Aorta (tissue), 5 donors: ENCODE results near the gene ENTPD2. TPM values are rescaled to one million over a fixed set of nuclear protein-coding genes. Genes with fewer than 3 reads are reported as not detected.
"Not testable (repeated sequence)": the region's sequence is repeated elsewhere in the genome, so short reads cannot be mapped to it uniquely, and the experiment has no call there.

Experiments used
- ATAC-seq: fragments of 200-7000 bp; cut with Tn5 transposase; one replicate; pipeline ENCODE4 v1.9.1; 2022; ENCODE audit warnings: moderate library complexity; ENCODE audit not compliant: low FRiP score
- DNase-seq, 2 donors: peaks; one replicate each; pipeline ENCODE4 v3.0.0-alpha.2; 2020
- H3K27ac ChIP-seq, 2 donors: one replicate each; pipeline ENCODE4 v1.5.1; 2013; ENCODE audit warnings: low read length in 2 of 2, mild to moderate bottlenecking in 2 of 2, moderate library complexity in 2 of 2, control low read depth in 1 of 2, inconsistent platforms in 1 of 2, low read depth in 1 of 2
- H3K27me3 ChIP-seq, 2 donors: one replicate each; pipeline ENCODE4 v1.6.1; 2013; ENCODE audit warnings: control low read depth in 1 of 2, low read length in 1 of 2, mild to moderate bottlenecking in 1 of 2, moderate library complexity in 1 of 2; ENCODE audit not compliant: insufficient read depth in 2 of 2, control insufficient read depth in 1 of 2
- H3K36me3 ChIP-seq, 2 donors: one replicate each; pipeline ENCODE4 v1.6.1; 2013; ENCODE audit warnings: control low read depth in 1 of 2, low read length in 1 of 2, mild to moderate bottlenecking in 1 of 2; ENCODE audit not compliant: insufficient read depth in 2 of 2, control insufficient read depth in 1 of 2
- H3K4me1 ChIP-seq, 2 donors: one replicate each; pipeline ENCODE4 v1.6.1; 2013; ENCODE audit warnings: low read length in 2 of 2, control low read depth in 1 of 2, mild to moderate bottlenecking in 1 of 2, moderate library complexity in 1 of 2; ENCODE audit not compliant: insufficient read depth in 2 of 2, control insufficient read depth in 1 of 2
- H3K4me3 ChIP-seq, 2 donors: one replicate each; pipeline ENCODE4 v1.5.1; 2013; ENCODE audit warnings: low read length in 2 of 2, control low read depth in 1 of 2, mild to moderate bottlenecking in 1 of 2
- H3K9me3 ChIP-seq: one replicate; pipeline ENCODE4 v1.6.1; 2013; ENCODE audit warnings: mild to moderate bottlenecking, low read length; ENCODE audit not compliant: control insufficient read depth
- WGBS, 2 donors: extraction: QIAGEN DNeasy Blood & Tissue Kit; methylation state at CpG; one replicate each; pipeline ENCODE4 v1.1.7; 2013; 5-methylcytosine and 5-hydroxymethylcytosine counted together
- intact Hi-C, 2 donors: fragments of 100-400 bp; cut with DNase I; formaldehyde crosslinking; loops; one replicate each; pipeline versions ENCODE4 v1.14.2 to v1.15.0; 2022
- polyA plus RNA-seq, 2 donors: library from polyadenylated mRNA; stranded (reverse); fragments of 200-250 nt; gene quantifications; one replicate each; pipeline ENCODE4 v1.2.3, GENCODE V29; 2013
- total RNA-seq, 2 donors: library from RNA; stranded (reverse); fragmentation: NEBNext Ultra II Directional; extraction: Animal tissue kit (Norgen Biotek cat#: 25700); gene quantifications; one replicate each; pipeline ENCODE4 v1.2.1, GENCODE V29; 2021
- donor health status: healthy with polysubstance abuse.
- donor health status: Bipolar disorder and iron deficiency.
- donor health status: DM: no; HTN: no; CAD: no.
- donor health status: DM: no; HTN: no; CAD: no.
- donor health status: DM: yes; HTN: yes; CAD: no.

Gene ENTPD2
- total and polyA plus RNA-seq, 4 donors: 0.16 to 1.7 TPM; not detected in 2

DNA sequence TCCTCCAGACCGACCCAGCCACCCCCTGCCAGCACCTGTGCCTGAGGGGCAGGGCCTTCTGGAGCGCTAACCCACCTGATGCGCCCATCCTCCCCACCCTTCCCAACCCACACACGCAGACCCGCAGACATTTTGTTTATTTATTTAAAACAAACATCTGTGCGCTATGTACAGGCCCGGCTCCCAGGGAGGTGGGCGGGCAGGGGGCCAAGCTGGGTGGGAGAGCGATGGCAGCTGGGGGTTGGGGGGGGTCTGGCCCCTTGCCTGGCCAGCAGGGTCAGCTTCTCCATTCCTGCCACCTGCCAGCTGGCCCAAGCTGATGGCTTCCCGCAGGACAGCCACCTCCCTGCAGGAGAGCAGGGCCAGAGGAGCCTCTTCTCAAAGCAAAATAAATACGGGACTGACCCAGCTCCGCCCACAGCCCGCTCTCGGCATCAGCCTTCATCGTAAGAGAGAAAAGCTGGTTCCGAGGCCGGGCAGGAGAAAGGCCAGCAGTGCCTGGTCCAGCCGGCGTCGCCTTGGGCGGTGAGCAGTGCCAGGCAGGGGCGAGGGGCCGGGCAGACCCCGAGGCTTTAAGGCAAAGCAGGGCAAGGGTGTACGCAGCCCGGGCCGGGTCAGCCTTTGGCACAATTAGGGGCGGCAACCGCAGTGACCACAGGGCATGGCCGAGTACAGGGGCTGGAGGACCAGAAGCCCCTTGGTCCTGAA lies 46.6 kb downstream of the ENTPD2 start:
- H3K36me3 ChIP-seq: no peaks in the 10 kb centered on the region
- no peaks in the 10 kb centered on the region for H3K4me1 ChIP-seq
- DNase-seq (no peak), ATAC-seq (no peak)
- no peaks in the 10 kb centered on the region for H3K9me3 ChIP-seq
- H3K27me3 ChIP-seq: no peaks in the 10 kb centered on the region
- intact Hi-C loops: no loop called here
- WGBS, 2 donors: 65 to 67% methylated on average over 29 to 30 of the region's 30 CpGs
- no peak overlapping the region for H3K4me3 ChIP-seq
- H3K27ac ChIP-seq: no peak overlapping the region

DNA sequence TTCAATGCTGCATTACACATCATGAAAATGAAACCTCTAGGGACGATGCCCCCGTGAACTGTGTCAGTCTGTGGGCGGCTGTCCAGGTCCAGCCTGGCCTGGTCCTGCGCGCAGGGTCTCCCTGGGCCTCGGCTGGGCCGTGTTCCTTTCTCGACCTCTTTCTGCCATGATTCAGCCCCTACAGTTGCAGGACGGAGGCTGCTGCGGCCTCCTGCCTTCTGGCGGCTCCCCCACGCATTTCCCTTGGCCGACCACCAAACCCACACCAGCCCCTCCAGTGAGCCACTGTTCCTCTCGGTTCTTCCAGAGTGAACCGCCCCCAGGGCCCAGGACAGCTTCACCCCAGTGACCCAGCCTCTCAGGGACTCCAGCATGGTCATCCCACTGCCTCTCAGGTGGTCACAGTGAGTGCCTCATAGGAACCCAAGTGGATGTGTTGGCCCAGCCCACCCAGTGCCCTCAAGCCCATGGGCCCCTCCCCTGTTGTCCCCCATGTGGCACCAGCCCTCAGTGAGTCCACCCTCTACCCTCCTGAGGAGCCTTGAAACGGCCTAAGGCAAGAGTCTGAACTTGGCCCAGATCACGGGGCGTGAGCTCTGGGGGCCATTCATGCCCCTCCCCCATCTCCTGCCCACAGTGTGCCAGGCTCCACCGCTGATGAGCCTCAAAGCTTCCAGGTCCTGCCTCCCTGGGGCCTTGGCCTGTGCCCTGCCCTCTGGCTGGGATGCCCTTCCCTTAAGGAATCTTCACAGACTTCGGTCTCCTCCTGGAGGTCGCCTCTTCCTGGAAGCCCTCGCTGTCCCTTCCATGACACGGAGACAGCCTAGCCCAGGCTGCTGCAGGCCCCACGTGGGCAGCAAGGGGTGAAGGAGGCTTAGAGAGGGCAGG lies 47.5 kb downstream of the ENTPD2 start:
- ATAC-seq (no peak), DNase-seq (no peak)
- Histone ChIP-seq H3K4me3 (no peak overlapping the region), H3K27ac (no peak overlapping the region), H3K4me1 (no peaks in the 10 kb centered on the region), H3K9me3 (no peaks in the 10 kb centered on the region), H3K27me3 (no peaks in the 10 kb centered on the region), H3K36me3 (no peaks in the 10 kb centered on the region)
- intact Hi-C loops: no loop called here
- 79 to 84% methylated on average over 24 of the region's 24 CpGs for WGBS, 2 donors

DNA sequence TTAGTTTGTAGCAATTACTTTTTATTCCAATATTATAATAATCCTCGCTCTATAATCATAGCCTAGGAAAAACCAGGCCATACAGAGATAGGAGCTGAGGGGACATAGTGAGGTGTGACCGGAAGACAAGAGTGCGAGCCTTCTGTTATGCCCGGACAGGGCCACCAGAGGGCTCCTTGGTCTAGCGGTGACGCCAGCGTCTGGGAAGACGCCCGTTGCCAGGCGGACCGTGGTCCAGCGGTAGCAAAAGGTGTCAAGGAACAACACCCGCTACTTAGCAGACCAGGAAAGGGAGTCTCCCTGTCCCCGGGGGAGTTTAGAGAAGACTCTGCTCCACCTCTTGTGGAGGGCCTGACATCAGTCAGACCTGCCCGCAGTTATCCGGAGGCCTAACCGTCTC lies 49.6 kb downstream of the ENTPD2 start:
- ATAC-seq, H3K36me3 ChIP-seq, intact Hi-C loops, H3K4me1 ChIP-seq, DNase-seq, H3K9me3 ChIP-seq, H3K4me3 ChIP-seq, H3K27ac ChIP-seq, H3K27me3 ChIP-seq: not testable (repeated sequence)
- WGBS, 2 donors: 40 to 42% methylated on average over 17 of the region's 17 CpGs

GRCh38 chr9:137002646-137003041 lies 51.2 kb downstream of the ENTPD2 start:
- no peak overlapping the region for H3K27ac ChIP-seq
- no peaks in the 10 kb centered on the region for H3K9me3 ChIP-seq
- ATAC-seq (no peak), DNase-seq (no peak)
- no peaks in the 10 kb centered on the region for H3K36me3 ChIP-seq
- intact Hi-C loops: no loop called here
- WGBS, 2 donors: 83 to 89% methylated on average over 10 of the region's 10 CpGs
- H3K27me3 ChIP-seq: no peaks in the 10 kb centered on the region
- H3K4me1 ChIP-seq: no peaks in the 10 kb centered on the region
- H3K4me3 ChIP-seq: no peak overlapping the region

DNA sequence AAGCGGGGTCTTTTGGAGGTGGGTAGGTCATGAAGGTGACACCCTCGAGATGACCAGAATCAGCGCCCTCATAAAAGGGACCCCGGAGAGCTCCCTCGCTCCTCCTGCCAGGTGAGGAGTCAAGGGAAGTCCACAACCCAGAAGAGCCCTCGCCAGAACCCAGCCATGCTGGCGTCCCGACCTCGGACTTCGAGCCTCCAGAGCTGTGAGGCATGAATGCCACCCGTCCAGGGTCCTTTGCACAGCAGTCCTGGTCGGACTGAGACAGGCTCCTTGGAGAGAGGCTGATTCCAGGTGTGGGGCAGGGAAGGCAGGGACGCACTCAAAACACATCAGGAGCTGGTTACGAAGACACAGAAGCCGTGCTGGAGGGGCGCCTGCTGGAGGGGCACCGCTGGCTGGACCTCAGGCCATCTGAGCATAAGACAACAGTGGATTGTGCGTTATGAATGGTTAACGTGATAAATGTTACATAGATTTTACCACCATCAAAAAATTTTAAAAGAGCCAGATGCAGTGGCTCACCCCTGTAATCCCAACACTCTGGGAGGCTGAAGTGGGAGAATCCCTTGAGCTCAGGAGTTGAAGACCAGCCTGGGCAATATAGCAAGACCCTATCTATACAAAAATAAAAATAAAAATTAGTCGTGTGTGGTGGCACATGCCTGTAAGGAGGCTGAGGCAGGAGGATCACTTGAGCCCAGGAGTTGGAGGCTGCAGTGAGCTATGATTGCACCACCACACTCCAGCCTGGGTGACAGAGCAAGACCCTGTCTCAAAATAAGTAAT lies 51.8 kb downstream of the ENTPD2 start:
- Histone ChIP-seq H3K4me1 (no peaks in the 10 kb centered on the region), H3K9me3 (no peaks in the 10 kb centered on the region), H3K27ac (no peak overlapping the region), H3K36me3 (no peaks in the 10 kb centered on the region), H3K4me3 (no peak overlapping the region), H3K27me3 (no peaks in the 10 kb centered on the region)
- DNase-seq (no peak), ATAC-seq (no peak)
- intact Hi-C loops: no loop called here
- 84 to 87% methylated on average over 20 of the region's 20 CpGs for WGBS, 2 donors

DNA sequence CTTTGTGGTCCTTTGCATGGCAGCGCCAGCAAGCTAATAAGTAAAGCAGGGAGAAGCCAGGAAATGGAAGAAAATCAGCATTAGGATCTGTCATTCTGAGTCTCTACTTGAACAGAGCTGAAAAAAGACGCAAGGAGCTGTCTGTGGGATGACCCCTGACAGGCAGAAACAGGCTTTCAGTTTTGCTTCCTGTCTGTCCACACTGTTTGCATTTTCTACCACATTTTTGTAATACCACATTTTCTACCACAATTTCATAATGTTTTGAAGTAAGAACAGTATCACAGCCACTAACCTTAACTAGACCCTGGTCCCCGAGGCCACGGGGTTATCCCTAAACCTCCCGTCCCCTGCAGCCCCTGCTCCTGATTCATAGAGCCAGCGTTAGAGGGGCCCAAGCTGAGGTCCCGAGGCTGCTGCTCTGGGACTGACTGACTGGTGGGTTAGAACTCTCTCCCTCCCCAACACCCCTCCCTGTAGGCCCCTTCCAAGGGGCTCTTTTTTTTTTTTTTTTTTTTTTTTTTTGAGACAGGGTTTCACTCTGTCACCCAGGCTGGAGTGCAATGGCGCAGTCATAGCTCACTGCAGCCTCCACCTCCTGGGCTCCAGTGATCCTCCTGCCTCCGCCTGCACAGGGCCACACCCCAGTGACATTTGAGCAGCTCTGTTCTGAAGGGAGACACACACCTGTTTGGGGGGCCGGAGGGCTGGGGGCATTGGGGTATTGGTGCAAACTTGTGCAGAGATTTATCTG lies 53.5 kb downstream of the ENTPD2 start:
- Histone ChIP-seq H3K4me1 (no peaks in the 10 kb centered on the region), H3K27me3 (no peaks in the 10 kb centered on the region), H3K4me3 (no peak overlapping the region), H3K9me3 (no peaks in the 10 kb centered on the region), H3K36me3 (no peaks in the 10 kb centered on the region), H3K27ac (no peak overlapping the region)
- WGBS, 2 donors: 78 to 82% methylated on average over 10 of the region's 10 CpGs
- ATAC-seq: no peak
- DNase-seq: no peak
- intact Hi-C loops: no loop called here
